Measurements from ENCODE around the gene MRPS22. TPM values are rescaled to one million over a fixed set of nuclear protein-coding genes. Genes with fewer than 3 reads are reported as not detected.

Gene MRPS22
- total RNA-seq, 1 experiment from 2014 or later = 45.7 TPM

- H2AK5ac ChIP-seq (ENCODE audit: insufficient read length, low read length) = no peak overlapping the region
- H3K9me3 ChIP-seq (ENCODE audit: control insufficient read depth, low read depth, low read length) = no peaks in the 10 kb centered on the region
- no peaks in the 10 kb centered on the region for H4K20me1 ChIP-seq (ENCODE audit: control insufficient read depth, insufficient read depth, insufficient read length)
- H3K23ac ChIP-seq (ENCODE audit: insufficient read length, low read depth, low read length) = no peak overlapping the region
- no peak overlapping the region for H3K18ac ChIP-seq (ENCODE audit: insufficient read length, low read depth, low read length)
- H4K5ac ChIP-seq (ENCODE audit: insufficient read length, low read depth, low read length) = no peak overlapping the region
- no peak overlapping the region for H3K9ac ChIP-seq (ENCODE audit: extremely low read depth, insufficient read length, low read length)
- H3K4me3 Mint-ChIP-seq = no peak overlapping the region
- no peak overlapping the region for H2AFZ ChIP-seq (ENCODE audit: low read length)
- no peak overlapping the region for H3K4me2 ChIP-seq (ENCODE audit: insufficient read depth, insufficient read length, low read length)
- no peaks in the 10 kb centered on the region; a peak in 1 of 7 replicates for H3K36me3 Mint-ChIP-seq (ENCODE audit: insufficient read depth in 1 of 3, low read depth in 3 of 3)
- no peak overlapping the region for H2BK12ac ChIP-seq (ENCODE audit: insufficient read length, low read depth, low read length)
- no peaks in the 10 kb centered on the region for H3K79me2 ChIP-seq (ENCODE audit: insufficient read depth, low read length)
- no peak overlapping the region for H2BK120ac ChIP-seq (ENCODE audit: low read depth, low read length, poor library complexity, severe bottlenecking)
- H3K79me1 ChIP-seq (ENCODE audit: insufficient read depth, low read depth, low read length, poor library complexity, severe bottlenecking) = no peaks in the 10 kb centered on the region
- DNase-seq = no peak
- peaks cover 17 to 20% of the 10 kb centered on the region in 2 experiments for H3K4me1 Mint-ChIP-seq
- TF ChIP-seq CTCF (conservative IDR thresholded peaks at IDR 0.05) = no peak
- no peak overlapping the region for H3K27ac ChIP-seq (ENCODE audit: insufficient read length, low read depth, low read length)
- H3K56ac ChIP-seq (ENCODE audit: insufficient read length, low read depth, low read length) = no peak overlapping the region
- no peaks in the 10 kb centered on the region for H3K23me2 ChIP-seq (ENCODE audit: insufficient read length, low read depth, low read length, poor library complexity, severe bottlenecking)
- no peaks in the 10 kb centered on the region for H3K9me3 Mint-ChIP-seq
- no peak overlapping the region for H3T11ph ChIP-seq (ENCODE audit: low read length)
- H3K27me3 ChIP-seq (ENCODE audit: insufficient read depth, low read length) = no peaks in the 10 kb centered on the region
- H4K8ac ChIP-seq (replicated peaks; ENCODE audit: insufficient read length, low read depth, low read length) = no peak overlapping the region
- H2BK20ac ChIP-seq (ENCODE audit: low read depth, low read length, poor library complexity, severe bottlenecking) = no peak overlapping the region
- H3K27me3 Mint-ChIP-seq (ENCODE audit: low read depth) = peaks cover 46% of the 10 kb centered on the region
- H3K14ac ChIP-seq (ENCODE audit: insufficient read depth, low read length) = no peak overlapping the region
- no CpG with 5 or more reads among the region's 6 CpGs for WGBS (ENCODE audit: extremely low coverage, insufficient read length, low lambda C conversion rate)
- no peak overlapping the region for H3K4ac ChIP-seq (ENCODE audit: low read depth, low read length)
- no peak overlapping the region for H2BK15ac ChIP-seq (ENCODE audit: low read depth, low read length)
- no peaks in the 10 kb centered on the region for H3K4me1 ChIP-seq (ENCODE audit: insufficient read depth, low read length)
- no peak overlapping the region for H4K91ac ChIP-seq (ENCODE audit: insufficient read length, low read depth, low read length)
- H2BK5ac ChIP-seq (ENCODE audit: insufficient read length, low read length) = no peak overlapping the region
- no peak overlapping the region for H3K27ac Mint-ChIP-seq
These were observed 26.6 kb upstream of the MRPS22 start for GRCh38 chr3:139317215-139317614.

Measured in H9 (cell line).